IMR-90 (cell line): ENCODE measurements around the gene RAB4B. TPM values are rescaled to one million over a fixed set of nuclear protein-coding genes. Genes with fewer than 3 reads are reported as not detected.

Experiments used
- ATAC-seq: fragments of 200-7000 bp; cut with Tn5 transposase; 2 replicates; pipeline ENCODE4 v1.9.1; 2020; ENCODE audit warnings: low read depth, mild to moderate bottlenecking, moderate library complexity
- BruUV-seq: library from RNA; stranded (reverse); fragments of 400-500 nt; replicated peaks from 2 replicates; lab custom pipeline; 2021; lab: Mats Ljungman, UMichigan
- CTCF ChIA-PET: fragments of 300-600 bp; formaldehyde crosslinking; extraction: SDS; loops from one replicate; lab custom pipeline; 2021; ENCODE audit warnings: antibody characterized with exemption; lab: Yijun Ruan, JAX
- POLR2A ChIA-PET: fragments of 300-600 bp; sonication (Branson Sonifier 250); formaldehyde crosslinking; loops from one replicate; lab custom pipeline; 2022; ENCODE audit warnings: antibody characterized with exemption; ENCODE audit not compliant: unreplicated experiment; lab: Charles Lee
- DNase-seq: peaks from one replicate; pipeline ENCODE4 v3.0.0; 2013
- H2AFZ ChIP-seq: replicated peaks from 2 replicates; pipeline ENCODE3; 2013; ENCODE audit warnings: low read length, mild to moderate bottlenecking; ENCODE audit not compliant: poor library complexity
- H2AK5ac ChIP-seq: 2 replicates; pipeline ENCODE4 v1.6.1; 2013; ENCODE audit warnings: low read depth, low read length, inconsistent platforms
- H2AK9ac ChIP-seq: replicated peaks from 2 replicates; pipeline ENCODE3; 2013; ENCODE audit warnings: mild to moderate bottlenecking, low read depth, low read length, moderate library complexity; ENCODE audit not compliant: poor library complexity
- H2BK120ac ChIP-seq: 2 replicates; pipeline ENCODE4 v1.6.1; 2013; ENCODE audit warnings: low read depth, low read length, inconsistent platforms
- H2BK15ac ChIP-seq: 3 replicates; pipeline ENCODE4 v1.6.1; 2013; ENCODE audit warnings: low read depth, low read length, inconsistent platforms
- H2BK20ac ChIP-seq: 2 replicates; pipeline ENCODE4 v1.6.1; 2013; ENCODE audit warnings: low read depth, mild to moderate bottlenecking, inconsistent platforms, low read length, moderate library complexity
- H2BK5ac ChIP-seq: 2 replicates; pipeline ENCODE4 v1.6.1; 2013; ENCODE audit warnings: mild to moderate bottlenecking, low read depth, low read length, inconsistent platforms; ENCODE audit not compliant: poor library complexity, severe bottlenecking
- H3K14ac ChIP-seq: replicated peaks from 2 replicates; pipeline ENCODE4 v1.6.1; 2013; ENCODE audit warnings: low read depth, low read length, inconsistent platforms
- H3K18ac ChIP-seq: 2 replicates; pipeline ENCODE4 v1.6.1; 2013; ENCODE audit warnings: low read depth, low read length, control low read depth
- H3K23ac ChIP-seq: 2 replicates; pipeline ENCODE4 v1.6.1; 2013; ENCODE audit warnings: low read depth, low read length, inconsistent platforms
- H3K27ac ChIP-seq: 2 replicates; pipeline ENCODE4 v1.5.1; 2013; ENCODE audit warnings: mild to moderate bottlenecking, control low read depth, low read length; ENCODE audit not compliant: insufficient read depth
- H3K27me3 ChIP-seq: 2 replicates; pipeline ENCODE4 v1.6.1; 2013; ENCODE audit warnings: low read length; ENCODE audit not compliant: control insufficient read depth, insufficient read depth
- H3K36me3 ChIP-seq: 2 replicates; pipeline ENCODE4 v1.6.1; 2013; ENCODE audit warnings: low read length, mixed read lengths; ENCODE audit not compliant: control insufficient read depth, insufficient read depth
- H3K4ac ChIP-seq: 2 replicates; pipeline ENCODE4 v1.6.1; 2013; ENCODE audit warnings: low read depth, low read length, inconsistent platforms
- H3K4me1 ChIP-seq: 2 replicates; pipeline ENCODE4 v1.6.1; 2013; ENCODE audit warnings: low read length, mixed read lengths; ENCODE audit not compliant: control insufficient read depth, insufficient read depth
- H3K4me2 ChIP-seq: 2 replicates; pipeline ENCODE4 v1.6.1; 2013; ENCODE audit warnings: low read depth, mild to moderate bottlenecking, control low read depth, low read length, moderate library complexity
- H3K4me3 ChIP-seq: 2 replicates; pipeline ENCODE4 v1.5.1; 2013; ENCODE audit warnings: low read depth, mild to moderate bottlenecking, control low read depth, low read length, moderate library complexity; ENCODE audit not compliant: insufficient read depth
- H3K56ac ChIP-seq: 2 replicates; pipeline ENCODE4 v1.6.1; 2013; ENCODE audit warnings: low read length, inconsistent platforms; ENCODE audit not compliant: insufficient read depth; ENCODE audit errors: extremely low read depth
- H3K79me1 ChIP-seq, 2 experiments: 2 replicates each; pipeline ENCODE4 v1.6.1; 2013; ENCODE audit warnings: low read length in 2 of 2, inconsistent platforms in 1 of 2, low read depth in 1 of 2
- H3K9ac ChIP-seq: 2 replicates; pipeline ENCODE4 v1.6.1; 2013; ENCODE audit warnings: low read depth, low read length, control low read depth
- H3K9me1 ChIP-seq: 2 replicates; pipeline ENCODE4 v1.6.1; 2013; ENCODE audit warnings: low read length, inconsistent platforms; ENCODE audit not compliant: insufficient read depth
- H3K9me3 ChIP-seq: 2 replicates; pipeline ENCODE4 v1.6.1; 2013; ENCODE audit warnings: low read length; ENCODE audit not compliant: control insufficient read depth, insufficient read depth
- H4K20me1 ChIP-seq: 2 replicates; pipeline ENCODE4 v1.6.1; 2013; ENCODE audit warnings: low read length, inconsistent platforms; ENCODE audit not compliant: insufficient read depth
- H4K5ac ChIP-seq: 2 replicates; pipeline ENCODE4 v1.6.1; 2013; ENCODE audit warnings: mild to moderate bottlenecking, low read depth, low read length, control low read depth
- H4K8ac ChIP-seq, 2 experiments: 2 replicates each; pipeline ENCODE4 v1.6.1; 2013; ENCODE audit warnings: low read depth in 2 of 2, low read length in 2 of 2, control low read depth in 1 of 2, inconsistent platforms in 1 of 2
- H4K91ac ChIP-seq: 2 replicates; pipeline ENCODE4 v1.6.1; 2013; ENCODE audit warnings: low read depth, low read length, inconsistent platforms; ENCODE audit not compliant: insufficient read depth
- CHD1 ChIP-seq: IDR thresholded peaks from 2 replicates; pipeline ENCODE4 v1.6.1; 2012; ENCODE audit warnings: low read depth, low read length, improper control_type of control experiment
- WGBS, 2 experiments: methylation state at CpG; one replicate each; pipeline versions ENCODE4 v1.1.5 to v1.1.7; 2013; ENCODE audit warnings: missing lambda C conversion rate in 2 of 2; ENCODE audit not compliant: insufficient read length in 1 of 2; ENCODE audit errors: extremely low coverage in 2 of 2; 5-methylcytosine and 5-hydroxymethylcytosine counted together
- dilution Hi-C: fragments of 300-500 bp; cut with HindIII; formaldehyde crosslinking; loops from one replicate; pipeline ENCODE4 v1.14.3; 2018; ENCODE audit warnings: low sequenced_read_pairs; ENCODE audit not compliant: unreplicated experiment
- in situ Hi-C: fragments of 300-500 bp; cut with MboI; formaldehyde crosslinking; loops from 3 replicates; pipeline ENCODE4 v1.14.3; 2019; ENCODE audit warnings: low sequenced_read_pairs, inconsistent platforms, mixed read lengths
- intact Hi-C: fragments of 100-400 bp; cut with micrococcal nuclease; formaldehyde crosslinking; loops from 2 replicates; pipeline ENCODE4 v1.10.0; 2022
- polyA plus RNA-seq, 3 experiments: library from polyadenylated mRNA; depleted of rRNA; stranded (reverse); fragments of >200 nt; gene quantifications; 2 replicates each; pipeline ENCODE4 v1.2.3, GENCODE V29; 2012; ENCODE audit warnings: low replicate concordance in 1 of 3
- total RNA-seq: library from RNA; depleted of rRNA; stranded (reverse); fragments of >200 nt; gene quantifications from 2 replicates; pipeline ENCODE4 v1.2.3, GENCODE V29; 2012

Gene RAB4B
- total and polyA plus RNA-seq, 2 of the 4 experiments (the other 2 are of a cell fraction): 7.9 to 21.4 TPM

- H2BK15ac ChIP-seq: no peak overlapping the region
- H2AK9ac ChIP-seq: peak overlapping the region; percentile 2
- H2AK5ac ChIP-seq: no peak overlapping the region
- H4K91ac ChIP-seq: no peak overlapping the region
- no CpG with 5 or more reads among the region's 8 CpGs for WGBS, 2 experiments
- ChIA-PET POLR2A (interaction anchor here (0.6 kb wide), 1 partner anchor 37 kb away, joined by 5 read pairs; no protein-coding TSS in a partner anchor), CTCF (no interaction called here)
- DNase-seq (no peak), ATAC-seq (no peak)
- no peak overlapping the region for H2BK5ac ChIP-seq
- no peak overlapping the region for H3K4me2 ChIP-seq
- H3K23ac ChIP-seq: no peak overlapping the region
- no peak overlapping the region for H3K56ac ChIP-seq
- H2BK20ac ChIP-seq: no peak overlapping the region
- H3K9me1 ChIP-seq: peaks cover 9% of the 10 kb centered on the region; the same call in 1 of the 2 replicates
- BruUV-seq: no TSS peak
- no peak overlapping the region for H3K27ac ChIP-seq
- in situ Hi-C loops (no loop called here), dilution Hi-C loops (no loop called here), intact Hi-C loops (no loop called here)
- H3K18ac ChIP-seq: no peak overlapping the region
- no peak overlapping the region for H2BK120ac ChIP-seq
- H3K9me3 ChIP-seq: no peaks in the 10 kb centered on the region
- no peak overlapping the region for H3K4ac ChIP-seq
- H3K4me1 ChIP-seq: peaks cover 2% of the 10 kb centered on the region; the same call in 1 of the 2 replicates
- H4K5ac ChIP-seq: no peak overlapping the region
- no peak overlapping the region for H4K8ac ChIP-seq
- H2AFZ ChIP-seq: no peak overlapping the region
- H3K9ac ChIP-seq: no peak overlapping the region
- TF ChIP-seq CHD1: no peak
- peaks cover 27 to 59% of the 10 kb centered on the region in 2 experiments for H3K79me1 ChIP-seq
- H3K36me3 ChIP-seq: peaks cover 49% of the 10 kb centered on the region
- H3K4me3 ChIP-seq: no peak overlapping the region
- H3K14ac ChIP-seq: no peak overlapping the region
- no peaks in the 10 kb centered on the region for H3K27me3 ChIP-seq
- H4K20me1 ChIP-seq: peaks cover 35% of the 10 kb centered on the region
Observed at GRCh38 chr19:40755791-40756190, 22.3 kb upstream of the RAB4B start.
